KG1 (cell line): ENCODE data around the gene GSC.
"Not testable (repeated sequence)": the region's sequence is repeated elsewhere in the genome, so short reads cannot be mapped to it uniquely, and the experiment has no call there.

ENCODE experiments used
- DNase-seq: peaks from one replicate; lab custom pipeline; 2025; lab: John Stamatoyannopoulos, UW

GSC gene

GRCh38 chr14:94769391-94770250, at the start of gene GSC:
Gene GSC (minus strand): TSS chr14:94770113. CDS start chr14:94770015, 98 bp downstream.
- DNase-seq, result no peak

DNA sequence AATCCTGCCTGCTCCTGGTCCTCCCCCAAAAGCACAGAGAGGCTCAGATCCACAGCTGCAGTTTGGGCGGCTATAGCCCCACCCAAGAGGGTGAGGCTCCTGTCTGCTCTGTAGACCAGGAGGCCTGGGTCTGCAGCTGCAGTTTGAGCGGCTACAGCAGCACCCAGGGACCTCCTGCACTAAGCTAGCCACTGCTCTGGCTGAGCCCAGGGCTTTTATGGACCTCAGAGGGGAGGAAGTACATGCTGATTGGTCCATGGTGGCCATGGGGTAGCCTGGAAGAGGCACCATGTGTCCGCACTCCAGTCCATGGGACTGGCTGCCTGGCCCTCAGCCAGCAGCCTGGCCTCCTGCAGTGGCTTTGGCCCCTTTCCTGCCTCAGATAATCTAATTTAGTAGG, 49.6 kb upstream of the GSC start:
- no peak for DNase-seq

- no peak for DNase-seq
Measured at GRCh38 chr14:94816113-94816512, 46.2 kb upstream of the GSC start.

GRCh38 chr14:94805680-94806288, 35.9 kb upstream of the GSC start:
- no peak for DNase-seq

DNA sequence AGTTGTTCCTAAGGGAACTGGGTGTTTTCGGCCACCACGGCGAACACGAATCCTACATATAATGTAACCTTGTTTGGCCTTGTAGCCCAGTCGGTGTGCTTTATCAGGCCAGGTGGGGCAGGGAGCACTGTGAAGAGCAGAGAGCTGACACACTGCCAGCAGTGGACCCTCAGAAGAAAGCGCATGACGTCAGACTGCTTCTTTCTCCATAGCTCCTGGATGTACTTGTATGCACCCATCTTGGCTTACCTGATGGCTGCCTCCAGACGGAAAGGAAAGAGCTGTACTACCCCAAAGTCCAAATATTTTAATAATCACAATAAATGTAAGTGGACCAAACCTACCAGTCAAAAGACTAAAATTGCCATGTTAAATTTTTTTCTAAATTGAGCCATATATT, 31.3 kb upstream of the GSC start:
- DNase-seq, result no peak

GRCh38 chr14:94800764-94801163, 30.9 kb upstream of the GSC start:
- DNase-seq, result not testable (repeated sequence)

DNA sequence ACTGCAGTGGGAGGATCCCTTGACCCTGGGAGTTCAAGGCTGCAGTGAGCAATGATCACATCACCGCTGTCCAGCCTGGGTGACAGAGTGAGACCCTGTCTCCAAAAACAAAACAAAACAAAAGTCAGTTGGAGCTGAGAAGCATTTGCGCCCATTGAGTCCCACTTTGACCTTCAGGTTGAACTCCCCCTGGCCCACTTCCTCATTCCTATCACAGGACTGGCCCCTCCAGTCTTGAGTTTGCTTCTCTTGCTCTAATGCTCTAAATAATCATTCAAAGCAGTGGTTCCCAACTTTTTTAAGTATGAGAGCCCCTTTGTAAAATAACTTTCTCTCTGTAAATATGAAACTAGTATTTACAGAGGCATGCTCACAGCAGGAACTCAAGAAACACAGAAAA, 28.0 kb upstream of the GSC start:
- DNase-seq, result no peak

- DNase-seq, result no peak
Measured at GRCh38 chr14:94796278-94796677, 26.4 kb upstream of the GSC start.

DNA sequence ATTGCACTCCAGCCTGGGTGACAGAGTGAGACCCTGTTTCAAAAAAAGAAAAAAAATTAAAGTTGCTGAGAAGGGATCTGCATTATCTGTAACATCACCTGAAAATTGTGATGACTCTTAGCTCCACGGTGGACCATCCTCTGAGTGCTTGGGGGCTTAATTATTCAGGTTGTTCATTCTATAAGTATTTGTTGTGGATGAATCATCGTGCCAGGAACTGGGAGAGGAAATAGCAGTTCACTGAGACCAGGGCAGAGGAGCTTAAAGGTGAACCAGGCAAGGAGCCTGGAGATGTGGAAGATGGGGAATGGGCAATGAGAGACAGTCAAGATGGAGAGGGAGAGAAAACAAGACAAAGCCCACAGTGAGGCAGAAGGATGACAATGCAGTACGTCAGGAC, 25.5 kb upstream of the GSC start:
- no peak for DNase-seq

GRCh38 chr14:94793901-94794300, 24.0 kb upstream of the GSC start:
- DNase-seq, result no peak

GRCh38 chr14:94787655-94788054, 17.7 kb upstream of the GSC start:
- DNase-seq, result no peak

GRCh38 chr14:94787092-94787491, 17.2 kb upstream of the GSC start:
- no peak for DNase-seq

- no peak for DNase-seq
Measured at GRCh38 chr14:94780536-94781399, 10.9 kb upstream of the GSC start.

DNA sequence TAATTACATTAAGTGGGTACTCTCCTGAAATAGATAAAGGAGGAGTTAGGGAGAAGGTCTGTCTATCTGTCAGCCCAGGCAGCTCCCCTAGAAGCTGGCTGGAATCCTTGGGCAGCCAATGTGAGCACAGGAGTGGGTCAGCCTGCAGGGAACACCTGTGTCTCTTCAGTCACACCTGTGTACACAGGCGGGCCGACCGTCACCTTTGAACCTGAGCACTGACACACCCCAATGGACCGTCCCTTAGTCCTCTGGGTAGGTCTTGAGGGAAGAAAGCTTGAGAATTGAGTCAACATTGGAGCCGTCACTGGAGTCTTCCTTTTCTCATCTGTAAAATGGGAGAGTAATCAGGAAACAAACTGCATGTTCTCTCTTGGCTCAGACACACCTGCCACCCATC, 9.8 kb upstream of the GSC start:
- no peak for DNase-seq

GRCh38 chr14:94775871-94776210, 5.9 kb upstream of the GSC start:
- no peak for DNase-seq

DNA sequence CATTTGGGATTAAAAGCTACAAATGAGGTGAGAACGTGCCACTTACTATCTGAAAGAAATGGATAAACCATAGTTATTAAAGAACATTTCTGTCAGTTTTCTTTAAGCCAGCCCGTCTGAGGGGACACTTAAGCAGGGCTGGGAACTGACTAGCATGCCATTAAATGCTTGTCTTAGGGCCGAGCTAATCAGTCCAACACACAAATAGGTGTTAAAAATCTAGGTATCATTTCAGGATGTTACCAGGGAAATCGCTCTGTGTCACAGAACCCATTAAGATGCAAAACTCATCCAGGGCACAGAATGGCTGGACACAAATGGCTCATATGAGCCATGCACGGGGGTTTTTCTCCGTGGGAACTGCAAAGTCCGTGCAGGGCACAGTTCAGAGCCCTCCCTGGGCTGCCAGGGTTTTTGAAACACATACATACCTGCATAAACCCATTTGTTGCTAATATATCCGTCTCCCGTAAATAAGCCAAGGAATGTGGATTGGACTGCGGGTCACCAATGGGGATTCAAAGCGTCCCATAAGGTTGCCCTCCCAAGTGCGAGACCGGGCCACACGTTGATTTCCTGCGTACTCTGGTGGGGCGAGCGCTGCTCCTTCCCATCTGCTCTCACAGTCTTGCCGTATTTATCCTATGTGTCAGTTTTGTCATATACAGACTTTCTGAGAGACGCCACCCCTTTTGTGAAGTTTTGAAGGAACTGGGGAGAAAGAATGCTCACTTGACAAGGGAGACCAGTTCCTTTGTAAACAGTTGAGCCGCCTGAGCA, 5.4 kb upstream of the GSC start:
- DNase-seq, result no peak

DNA sequence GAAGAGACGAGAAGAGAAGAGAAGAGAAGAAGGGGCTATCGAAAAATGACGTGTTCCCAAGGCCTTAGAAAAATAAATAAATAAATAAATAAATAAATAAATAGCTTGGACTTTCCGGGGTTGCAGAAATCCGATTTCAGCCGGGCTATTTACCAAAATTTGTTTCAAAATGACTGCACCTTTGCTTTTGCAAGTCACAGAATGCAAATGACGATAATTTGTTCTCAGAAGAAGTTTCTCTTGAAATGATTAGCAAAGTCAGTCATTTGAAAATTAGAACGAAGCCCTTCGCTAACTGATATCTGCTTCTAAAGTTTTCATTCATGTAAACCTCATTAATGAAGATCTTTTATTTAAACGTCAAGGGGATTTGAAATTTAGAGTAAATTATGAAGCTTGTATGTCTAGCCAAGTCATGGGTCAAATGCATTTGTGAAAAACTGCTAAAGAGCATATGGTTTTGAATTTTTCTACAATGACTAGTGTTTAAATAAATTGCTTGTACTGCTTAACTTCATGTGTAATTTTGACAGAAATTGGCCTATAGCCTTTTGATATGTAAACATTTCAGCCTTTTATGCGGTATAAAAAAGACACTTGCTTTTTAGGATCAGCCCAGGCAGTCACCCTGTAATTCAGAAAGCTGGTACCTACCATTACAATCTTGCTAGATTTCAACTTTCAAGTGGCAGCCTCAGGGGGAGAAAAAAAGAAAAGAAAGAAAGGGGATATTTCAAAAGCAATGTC, 4.6 kb upstream of the GSC start:
- DNase-seq, result no peak

- no peak for DNase-seq
Measured at GRCh38 chr14:94773655-94774343, 3.9 kb upstream of the GSC start.

- no peak for DNase-seq
Measured at GRCh38 chr14:94773061-94773648, 3.2 kb upstream of the GSC start.

DNA sequence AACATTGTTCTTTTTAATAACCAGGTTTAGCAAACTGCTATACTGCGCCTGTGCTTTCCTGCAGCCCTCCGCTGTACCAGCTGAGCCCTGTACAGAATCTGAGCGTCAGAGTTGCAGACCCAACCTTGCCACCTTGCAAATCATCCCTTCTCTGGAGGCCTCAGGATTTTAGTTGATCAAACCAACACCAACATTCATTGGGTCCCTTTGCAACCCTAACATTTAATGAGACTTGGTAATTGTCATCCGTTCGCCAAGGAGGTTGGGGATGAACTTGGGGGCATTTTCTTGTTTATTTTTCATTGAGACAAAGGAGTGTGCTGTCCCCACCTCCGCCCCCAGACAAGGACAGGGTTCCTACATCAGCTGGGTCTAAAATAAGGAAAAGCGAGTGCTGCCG, 2.6 kb upstream of the GSC start:
- no peak for DNase-seq
